GM19351 (cell line): ENCODE measurements around the gene WDFY4.

Experiments
- ATAC-seq: cut with Tn5 transposase; IDR thresholded peaks from one replicate; pipeline ENCODE4 v1.9.1; 2021; ENCODE audit warnings: mild to moderate bottlenecking, moderate library complexity; ENCODE audit not compliant: unreplicated experiment

Gene WDFY4

DNA sequence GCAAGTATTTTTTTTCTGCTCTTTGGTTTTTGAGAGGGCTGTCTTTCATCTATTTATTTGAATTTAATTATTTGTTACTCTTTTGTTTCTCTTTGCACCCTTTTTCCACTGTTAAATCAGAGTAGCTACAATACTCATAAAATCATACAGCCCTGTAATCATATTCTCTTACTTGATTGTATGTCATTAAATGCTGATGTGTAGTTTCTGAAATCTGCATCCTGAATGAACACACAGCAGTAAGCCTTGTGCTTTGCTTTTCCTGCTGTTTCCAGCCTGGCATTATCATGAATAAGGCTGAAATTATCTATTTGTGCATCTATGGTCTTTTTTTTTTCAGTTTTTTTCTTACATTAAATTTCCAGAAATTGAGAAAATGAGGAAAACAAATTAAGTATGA is 250.9 kb downstream of the WDFY4 start:
- ATAC-seq = no peak

DNA sequence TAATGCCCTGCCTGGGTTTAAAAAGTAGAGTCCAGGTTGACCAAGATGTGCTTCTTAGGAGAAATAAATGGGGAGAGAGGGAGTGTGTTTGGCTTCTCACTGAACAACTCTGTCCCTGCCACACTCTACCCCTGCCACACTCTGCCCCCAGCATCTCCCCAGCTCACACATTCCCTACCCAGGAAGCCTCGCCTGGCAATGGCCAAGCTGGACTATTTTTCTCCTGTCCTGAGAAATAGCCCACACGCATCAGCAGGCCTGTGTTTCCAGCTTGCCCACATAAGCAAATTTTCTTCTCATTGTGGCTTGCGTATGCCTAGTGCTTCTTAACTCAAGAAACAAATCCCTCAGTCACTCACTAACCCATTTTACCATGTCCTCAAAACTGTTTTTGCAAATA is 253.1 kb downstream of the WDFY4 start:
- ATAC-seq = no peak

DNA sequence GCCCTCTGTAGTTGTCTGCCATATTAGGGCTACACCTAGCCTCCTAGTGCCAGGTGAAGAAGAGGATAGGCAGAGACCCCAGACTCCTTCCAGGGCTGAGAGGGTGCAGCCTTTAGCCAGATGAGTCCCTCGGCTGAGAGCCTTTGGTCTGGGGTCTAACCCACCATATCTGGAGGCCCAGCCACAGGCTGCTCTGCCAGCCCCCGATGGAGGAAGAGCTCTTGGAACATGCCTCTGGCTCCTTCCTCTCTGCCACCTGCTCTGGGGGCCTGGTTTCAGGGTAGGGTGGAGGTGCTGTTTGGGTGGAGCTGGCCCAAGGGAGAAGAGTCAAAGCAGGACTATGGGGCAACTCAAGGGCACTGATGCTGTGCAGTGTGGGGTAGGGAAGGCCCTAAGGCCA is 253.6 kb downstream of the WDFY4 start:
- ATAC-seq = no peak

DNA sequence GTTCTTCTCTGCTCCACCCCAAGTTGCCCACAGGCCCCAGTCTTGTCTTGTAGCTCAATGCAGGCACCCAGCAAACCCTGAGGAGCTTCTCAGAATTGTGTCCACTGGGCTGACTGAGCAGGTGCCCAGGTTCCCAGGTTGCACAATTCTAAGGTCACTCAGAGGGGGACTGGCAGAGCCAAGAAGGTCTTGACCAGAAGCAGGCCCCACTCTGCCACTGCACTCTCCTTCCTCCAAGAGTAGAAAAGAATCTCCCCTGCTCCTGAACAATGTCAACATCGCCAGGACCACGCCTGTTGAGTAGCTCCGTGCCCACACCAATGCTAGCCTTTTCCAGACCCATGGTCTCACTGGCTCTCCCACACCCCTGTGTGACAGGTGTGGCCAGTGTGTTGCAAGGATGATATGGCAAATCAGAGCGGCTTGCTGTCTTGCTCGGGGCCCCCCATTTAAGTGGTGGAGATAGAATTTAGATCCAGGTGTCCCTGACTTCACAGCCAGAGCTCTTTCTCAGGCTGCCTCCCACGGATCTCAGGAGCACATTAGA is 254.4 kb downstream of the WDFY4 start:
- ATAC-seq = no peak

DNA sequence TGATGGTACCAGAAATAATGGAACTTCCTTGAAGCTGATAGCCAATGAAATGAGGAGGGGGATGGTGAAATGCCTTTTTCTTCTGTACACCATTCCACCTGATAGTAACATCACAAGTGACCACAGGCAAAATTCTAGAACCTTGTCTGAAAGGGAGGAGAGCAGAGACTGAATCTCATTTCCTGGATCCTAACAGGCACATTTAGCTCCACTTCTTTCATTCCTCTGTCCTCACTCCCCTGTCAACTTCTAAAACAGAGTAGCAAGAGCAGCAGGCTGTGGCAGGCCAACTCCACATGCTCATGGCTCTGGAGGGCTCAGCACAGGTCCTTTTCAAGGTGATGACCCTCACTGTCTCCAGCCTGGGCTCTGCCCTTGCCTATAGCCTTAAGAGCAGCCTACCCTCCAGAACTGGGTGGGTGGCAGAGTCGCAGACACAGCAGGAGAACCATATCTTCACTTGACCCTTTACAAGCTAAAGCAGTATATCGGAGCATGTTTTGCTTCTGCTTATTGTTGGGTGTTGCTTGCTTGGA is 255.2 kb downstream of the WDFY4 start, which contains the start of gene LRRC18:
Gene LRRC18 (minus strand): TSS at position 51 of the 536 bp plus-strand sequence. CDS start 25,685 bp downstream, outside the sequence.
- no peak for ATAC-seq

DNA sequence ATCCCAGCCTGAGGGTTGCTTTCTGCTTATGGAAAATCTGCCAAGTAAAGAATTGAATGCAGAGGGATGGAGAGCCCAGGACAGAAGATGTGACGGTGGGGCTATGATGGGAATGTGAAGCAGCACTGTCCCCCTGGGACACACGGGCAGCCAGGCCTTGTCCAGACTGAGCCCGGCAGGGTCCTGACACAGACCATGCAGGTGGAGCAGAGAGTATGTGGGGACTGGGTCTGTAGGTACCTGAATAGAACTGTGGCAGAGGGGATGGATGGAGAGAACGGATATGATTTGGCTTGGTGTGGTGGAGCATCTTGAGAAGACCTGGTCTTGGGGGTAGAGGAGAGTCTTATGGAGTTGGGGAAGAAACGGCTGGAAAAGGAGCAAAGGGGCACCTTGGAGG is 255.7 kb downstream of the WDFY4 start:
- no peak for ATAC-seq

DNA sequence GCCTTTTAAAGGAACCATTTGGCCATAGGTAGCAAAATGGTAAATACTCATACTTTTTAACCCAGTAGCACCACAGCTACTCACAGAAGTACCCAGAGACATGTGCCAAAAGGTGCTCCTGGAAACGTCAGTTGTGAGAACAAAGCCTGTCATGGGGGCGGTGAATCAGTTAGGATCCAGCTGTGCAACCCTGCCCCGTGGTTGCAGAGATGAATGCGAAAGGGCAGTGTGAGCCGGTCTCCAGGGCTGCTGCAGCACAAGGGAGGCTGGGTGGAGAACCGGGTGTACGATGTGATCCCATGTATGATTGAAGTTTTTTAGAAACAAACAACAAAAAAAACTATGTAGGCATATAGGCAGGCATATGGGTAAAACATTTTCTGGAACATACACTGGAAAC is 256.3 kb downstream of the WDFY4 start:
- no peak for ATAC-seq

DNA sequence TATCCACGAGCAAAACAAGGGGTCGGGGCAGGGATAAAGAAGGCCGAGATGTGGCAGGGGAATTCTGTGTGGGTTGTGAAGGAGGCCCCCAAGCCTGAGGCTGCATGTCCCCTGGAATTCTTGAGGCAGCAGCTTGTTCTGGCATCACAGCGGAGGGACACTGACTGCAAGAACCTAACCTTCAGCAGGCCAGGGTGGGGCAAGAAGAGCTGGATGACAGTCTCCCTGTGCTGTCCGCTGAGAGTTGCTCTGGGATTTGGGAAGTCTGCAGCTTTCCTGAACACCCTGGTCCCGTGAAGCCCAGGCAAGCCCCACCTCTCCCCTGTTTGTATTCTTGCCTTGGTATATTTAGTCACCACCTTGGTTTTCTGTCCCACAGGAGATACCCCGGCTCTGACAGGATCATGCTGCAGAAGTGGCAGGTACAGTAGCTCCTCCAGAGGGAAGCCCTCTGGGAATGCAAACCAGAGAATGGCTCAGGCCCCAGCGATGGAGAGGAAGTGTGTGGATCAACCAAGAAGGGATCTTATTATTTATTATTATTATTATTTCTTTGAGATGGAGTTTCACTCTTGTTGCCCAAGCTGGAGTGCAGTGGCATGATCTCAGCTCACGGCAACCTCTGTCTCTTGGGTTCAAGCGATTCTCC is 256.9 kb downstream of the WDFY4 start:
- ATAC-seq = no peak

DNA sequence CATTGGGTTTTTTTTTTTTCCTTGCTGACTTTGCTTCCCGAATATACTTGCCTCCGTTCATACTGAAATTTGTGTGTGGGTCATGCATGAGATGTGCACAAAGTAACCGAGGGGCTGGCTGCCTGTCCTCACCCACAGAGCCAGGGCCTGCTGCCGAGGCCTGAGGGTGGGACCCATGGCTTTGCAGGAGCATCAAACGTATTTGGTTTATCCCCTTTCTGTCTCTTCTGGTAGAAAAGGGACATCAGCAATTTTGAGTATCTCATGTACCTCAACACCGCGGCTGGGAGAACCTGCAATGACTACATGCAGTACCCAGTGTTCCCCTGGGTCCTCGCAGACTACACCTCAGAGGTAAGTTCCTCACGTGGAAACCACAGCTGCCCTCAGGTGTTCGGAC is 258.4 kb downstream of the WDFY4 start:
- ATAC-seq = no peak

DNA sequence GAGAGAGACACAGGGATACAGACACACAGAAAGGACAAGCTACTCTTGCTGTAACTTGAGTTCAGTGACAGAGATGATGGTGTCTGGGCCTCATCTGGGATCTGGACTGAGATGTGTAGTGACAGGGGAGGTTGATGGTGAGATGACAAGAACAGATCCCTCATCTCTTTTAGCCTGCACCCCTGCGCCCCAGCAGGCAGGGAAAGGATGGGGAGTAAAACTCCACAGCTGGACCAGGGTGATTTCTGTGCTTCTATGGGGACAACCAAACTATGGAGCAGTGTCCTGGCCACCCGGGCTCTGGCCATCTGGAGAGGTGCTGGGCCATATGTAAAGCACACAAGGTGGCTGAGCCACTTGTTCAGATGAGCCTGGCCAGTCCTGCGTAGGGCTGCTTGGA is 259.5 kb downstream of the WDFY4 start:
- ATAC-seq = no peak

DNA sequence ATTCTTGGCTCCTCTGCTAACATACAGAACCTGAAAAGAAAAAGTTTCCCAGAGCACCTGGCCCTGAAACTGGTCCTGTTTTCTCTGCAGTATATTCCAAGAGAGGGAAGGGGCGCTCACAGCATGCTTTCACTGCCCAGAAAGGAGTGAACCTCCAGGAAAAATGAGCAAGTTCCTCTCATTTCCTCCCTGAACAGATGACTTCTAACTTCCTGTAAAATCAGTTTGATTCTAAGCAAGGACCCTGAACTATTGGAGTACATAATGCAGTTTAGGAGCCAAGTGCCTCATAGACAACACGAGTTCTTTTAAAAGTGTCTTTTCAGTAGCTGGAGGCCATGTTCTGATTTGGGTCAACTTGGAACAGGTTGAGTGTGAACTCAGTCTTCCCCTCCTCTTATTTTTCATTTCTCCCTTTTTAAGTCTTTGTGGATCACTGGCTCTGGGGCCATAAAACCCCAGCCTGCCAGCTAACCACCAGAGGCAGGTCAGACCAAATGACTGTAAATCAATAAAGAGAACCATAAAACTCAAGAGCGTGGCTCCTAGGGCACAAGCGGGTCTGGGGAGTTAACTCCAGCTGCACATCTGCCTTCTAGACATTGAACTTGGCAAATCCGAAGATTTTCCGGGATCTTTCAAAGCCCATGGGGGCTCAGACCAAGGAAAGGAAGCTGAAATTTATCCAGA is 260.9 kb downstream of the WDFY4 start:
- ATAC-seq = no peak

DNA sequence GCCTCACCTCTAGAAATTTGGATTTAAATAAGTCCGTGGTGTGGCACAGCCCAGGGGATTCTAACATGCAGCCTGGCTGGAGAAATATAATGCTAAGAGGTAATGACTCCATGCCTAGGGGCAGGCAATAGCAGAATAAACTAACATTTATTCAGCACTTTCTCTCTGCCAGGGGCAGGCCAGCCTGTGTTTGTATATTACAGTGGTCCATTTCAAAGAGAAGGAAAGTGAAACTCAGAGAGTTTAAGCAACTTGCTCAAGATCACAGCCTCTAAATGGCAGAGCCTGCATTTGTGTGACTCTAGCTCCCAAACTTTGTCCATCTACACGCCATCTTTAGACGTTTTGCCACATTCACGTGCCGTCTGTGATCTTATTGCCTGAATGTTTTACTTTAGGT is 261.7 kb downstream of the WDFY4 start:
- no peak for ATAC-seq

DNA sequence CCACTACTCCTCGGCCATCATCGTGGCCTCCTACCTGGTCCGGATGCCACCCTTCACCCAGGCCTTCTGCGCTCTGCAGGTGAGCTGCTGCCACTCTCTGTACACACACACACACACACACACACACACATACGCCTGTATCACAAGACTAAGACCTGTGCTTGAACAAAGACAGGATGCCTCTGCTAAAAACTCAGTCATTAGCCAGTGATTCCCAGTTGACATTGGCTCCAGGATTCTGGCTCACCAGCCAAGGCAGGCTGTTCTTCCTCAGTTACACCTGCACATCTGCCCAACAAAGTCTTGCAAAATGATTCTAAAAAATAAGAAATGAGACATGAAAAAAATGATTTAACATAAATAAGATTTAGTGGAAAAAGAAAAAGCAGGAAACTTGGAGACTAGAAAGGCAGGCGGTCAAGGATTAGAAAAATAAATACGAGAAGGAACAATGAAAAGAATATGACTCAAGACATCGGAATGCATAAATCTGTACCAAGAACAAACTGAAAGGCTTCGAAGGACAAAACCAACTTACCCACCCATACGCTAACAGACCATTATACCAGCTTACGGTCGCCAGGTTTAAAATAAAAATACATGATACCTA is 262.3 kb downstream of the WDFY4 start:
- no peak for ATAC-seq

DNA sequence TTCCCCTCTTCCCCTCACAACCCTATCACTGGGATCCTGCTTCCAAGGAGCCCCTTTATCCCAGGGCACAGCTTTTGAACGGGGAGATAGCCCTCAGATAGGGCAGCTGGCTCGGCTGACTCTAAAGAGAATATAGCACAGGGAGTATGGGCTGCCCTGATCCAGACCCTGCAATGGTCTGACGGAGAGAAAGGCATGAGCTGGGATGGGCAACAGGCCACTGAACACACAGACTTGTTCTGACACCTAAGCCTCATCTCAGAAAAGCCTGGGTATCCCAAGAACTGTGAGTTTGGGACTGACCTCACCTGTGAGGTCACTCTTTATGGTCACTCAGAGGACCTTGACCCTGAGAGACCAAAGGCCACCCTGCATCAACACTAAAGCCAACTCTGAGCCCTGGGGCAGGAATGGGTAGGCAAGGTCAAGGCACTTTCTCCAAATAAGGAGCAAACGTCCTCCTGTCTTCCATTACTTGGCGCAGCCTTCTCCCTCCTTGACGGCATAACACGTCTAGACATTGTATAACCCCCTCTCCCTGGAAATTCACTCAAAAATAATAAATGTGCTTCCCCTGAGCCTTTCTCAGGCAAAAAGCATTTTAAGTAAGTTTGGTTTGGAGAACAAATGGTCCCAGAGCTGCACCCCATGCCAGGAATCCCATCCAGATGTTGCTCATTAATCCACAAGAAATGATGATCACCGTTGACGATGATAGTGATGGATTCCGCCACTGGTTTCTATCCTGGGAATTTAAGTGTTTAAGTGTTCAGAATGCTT is 263.2 kb downstream of the WDFY4 start:
- ATAC-seq = no peak

DNA sequence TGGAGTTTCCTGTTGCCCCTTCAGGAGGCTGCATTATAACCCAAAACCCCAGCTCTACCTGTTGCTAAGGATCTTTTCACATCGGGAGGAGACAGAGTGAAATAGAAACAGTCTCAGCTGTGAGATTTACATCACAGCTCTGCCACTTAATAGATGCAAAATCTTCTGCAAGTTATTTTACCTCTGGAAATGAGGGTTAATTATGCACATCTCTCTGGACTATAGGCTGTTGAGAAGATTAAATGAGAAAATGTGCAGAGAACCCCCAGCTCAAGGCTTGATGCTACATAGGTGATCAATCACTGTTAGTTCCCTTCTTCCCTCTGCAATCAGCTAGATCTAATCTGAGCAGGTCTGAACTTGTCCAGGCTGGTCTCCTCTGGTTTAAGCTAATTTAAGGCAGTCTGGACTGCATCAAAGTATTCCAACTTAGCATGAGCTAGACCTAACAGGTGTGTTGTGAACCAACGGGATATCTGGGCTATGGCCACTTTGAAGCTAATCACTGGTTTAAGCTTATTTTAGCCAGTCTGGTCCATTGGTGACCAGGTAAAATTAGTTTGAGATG is 263.9 kb downstream of the WDFY4 start:
- ATAC-seq = no peak

DNA sequence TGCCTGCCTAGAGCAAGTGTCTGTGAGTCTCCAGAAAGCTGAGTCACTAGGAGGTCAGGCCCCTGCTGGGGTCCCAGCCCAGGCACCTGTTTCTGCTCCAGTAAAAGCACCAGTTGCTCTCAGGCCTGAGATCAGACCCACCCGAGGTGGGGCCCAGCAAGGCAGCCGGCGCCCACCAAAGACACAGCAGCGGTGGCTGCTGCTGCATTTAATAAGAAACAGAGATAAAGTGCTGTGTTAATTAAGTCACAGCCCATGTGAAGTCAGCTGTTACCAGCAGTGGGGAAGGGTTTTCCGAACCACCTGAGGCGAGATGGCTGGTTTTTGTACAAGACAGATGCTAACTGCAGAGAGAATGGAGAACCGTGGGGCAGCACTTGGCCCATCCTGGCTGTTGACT is 267.0 kb downstream of the WDFY4 start:
- ATAC-seq = no peak

DNA sequence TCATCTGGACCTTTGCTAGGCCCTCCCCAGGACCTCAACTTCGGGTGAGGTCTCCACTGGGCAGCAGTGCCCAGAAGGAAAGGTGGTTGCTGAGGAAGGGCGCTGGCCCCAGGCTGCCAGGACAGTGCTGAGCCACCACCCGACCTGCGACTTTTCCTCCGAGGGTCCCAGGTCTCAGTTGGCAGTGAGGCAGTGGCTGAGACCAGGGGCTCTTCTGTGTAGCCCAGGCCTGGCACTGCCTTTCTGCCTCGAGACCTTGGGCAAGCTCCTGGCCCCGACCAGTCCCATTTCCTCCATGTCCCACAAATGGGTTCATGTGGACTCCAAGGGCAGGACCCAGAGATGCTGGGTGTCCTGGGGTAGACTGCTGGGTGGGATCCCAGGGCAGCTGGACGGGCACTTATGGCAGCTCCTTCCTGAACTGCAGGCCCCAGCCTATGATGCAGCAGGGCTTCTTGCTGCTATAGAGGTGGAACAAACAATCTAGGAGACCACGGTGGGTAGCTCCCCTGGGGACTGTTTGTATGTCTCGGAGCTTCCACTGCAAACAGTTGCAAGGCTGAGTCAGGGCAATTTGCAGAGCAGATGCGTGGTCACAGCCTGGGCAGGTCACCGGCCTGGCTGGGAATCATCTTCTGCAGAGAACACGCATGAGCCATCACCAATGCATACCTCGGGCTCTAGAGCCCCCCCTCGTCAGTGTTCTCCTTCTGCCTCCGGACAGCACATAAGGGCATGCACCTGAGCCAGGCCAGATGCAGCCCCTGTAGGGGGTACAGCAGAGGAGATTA is 272.9 kb downstream of the WDFY4 start:
- ATAC-seq = no peak

DNA sequence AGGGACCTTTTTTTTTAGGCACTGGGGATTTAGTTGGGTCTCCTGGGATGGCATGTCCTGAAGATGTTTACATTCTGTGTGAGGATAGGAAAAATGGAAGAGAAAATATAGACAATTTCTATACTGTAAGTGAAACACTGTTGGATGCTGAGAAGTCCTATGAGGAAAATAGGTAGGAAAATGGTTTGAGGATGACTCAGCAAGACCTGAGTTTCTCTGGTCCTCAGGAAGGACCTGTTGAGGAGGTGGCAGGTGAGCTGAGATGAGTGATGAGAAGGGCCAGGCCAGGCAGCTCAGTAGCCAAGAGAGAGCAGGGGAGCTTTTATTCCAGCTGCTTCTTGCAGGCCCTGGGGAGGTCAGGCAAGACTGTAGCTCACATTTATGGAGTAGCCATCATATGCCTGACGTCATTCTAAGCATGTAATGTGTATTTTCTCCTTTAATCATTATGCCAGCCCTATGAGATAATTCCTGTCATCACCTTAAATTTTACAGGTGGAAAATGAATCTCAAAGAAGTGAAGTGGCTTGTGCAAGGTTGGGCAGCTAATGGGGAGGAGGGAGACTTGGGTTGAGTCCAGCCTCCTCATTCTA is 274.0 kb downstream of the WDFY4 start:
- no peak for ATAC-seq

DNA sequence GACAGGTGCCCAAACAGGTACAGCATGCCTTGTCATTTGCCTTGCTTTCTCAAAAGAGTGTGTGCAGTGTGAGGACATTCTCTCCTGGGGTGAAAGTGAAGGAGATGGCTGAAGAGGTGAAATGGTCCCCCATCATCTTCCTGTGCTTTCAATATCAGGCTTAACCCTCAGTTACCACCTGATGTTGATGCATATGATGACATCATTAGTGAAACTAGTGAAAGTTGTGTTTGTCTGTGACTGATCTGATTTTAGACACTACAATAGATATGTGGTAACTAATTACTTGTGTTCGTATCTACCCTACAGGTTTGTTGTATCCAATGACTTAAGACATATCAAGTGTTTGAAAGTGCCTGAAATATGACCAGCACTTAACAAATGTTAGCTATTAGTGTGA is 279.4 kb downstream of the WDFY4 start:
- no peak for ATAC-seq

DNA sequence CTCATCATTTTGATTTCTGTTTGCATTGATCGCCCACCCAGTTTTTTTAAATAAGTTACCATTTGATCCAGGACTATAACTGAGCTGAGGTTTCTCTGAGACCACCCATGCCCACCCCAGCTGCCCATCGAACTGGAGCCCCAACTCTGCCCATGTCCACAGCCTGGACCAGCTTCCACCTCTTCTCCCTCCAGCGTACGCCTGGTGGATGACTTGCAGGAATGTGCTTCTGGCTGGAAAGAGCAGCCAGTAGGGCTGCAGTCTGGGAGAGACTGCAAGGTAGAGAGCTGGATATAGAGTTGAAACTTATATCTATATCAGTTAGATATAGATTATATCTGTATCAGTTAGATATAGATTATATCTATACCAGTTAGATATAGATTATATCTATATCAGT is 280.8 kb downstream of the WDFY4 start:
- ATAC-seq = no peak
